A375 (cell line): ENCODE results near the gene LAP3. TPM values are rescaled to one million over a fixed set of nuclear protein-coding genes. Genes with fewer than 3 reads are reported as not detected.

Source experiments
- total RNA-seq: library from RNA; depleted of rRNA; stranded (reverse); fragments of >200 nt; shearing (Covaris generic); gene quantifications from 2 replicates; pipeline ENCODE4 v1.2.3, GENCODE V29; 2014; rRNA removed

The LAP3 gene
- 63.7 and 88.0 TPM in 2 replicates for total RNA-seq

GRCh38 chr4:17576932-17577664 lies at the start of gene LAP3:
LAP3 (plus strand) TSS chr4:17577198; CDS start chr4:17577466, 268 bp downstream.

GRCh38 chr4:17614416-17615299 lies 37.7 kb downstream of the LAP3 start, which contains the start of gene MED28:
MED28 (plus strand) TSS chr4:17614641; CDS start chr4:17614655, 14 bp downstream.

Other genes with a start within 250 kb of the LAP3 start
- 28.5 and 30.9 TPM in 2 replicates for gene QDPR, start 65.1 kb upstream of the LAP3 start, total RNA-seq
- gene CLRN2, start 62.0 kb upstream of the LAP3 start, total RNA-seq, result not detected in 2 replicates
- gene MED28, start 37.4 kb downstream of the LAP3 start, total RNA-seq, result 7.4 and 10.4 TPM in 2 replicates
- 0.23 and 0.27 TPM in 2 replicates for gene FAM184B, start 204.4 kb downstream of the LAP3 start, total RNA-seq
- gene DCAF16, start 233.6 kb downstream of the LAP3 start, total RNA-seq, result 112 and 125 TPM in 2 replicates
- 65.5 and 98.5 TPM in 2 replicates for gene NCAPG, start 233.8 kb downstream of the LAP3 start, total RNA-seq